ENCODE data around the gene RAD54L2.

DNA sequence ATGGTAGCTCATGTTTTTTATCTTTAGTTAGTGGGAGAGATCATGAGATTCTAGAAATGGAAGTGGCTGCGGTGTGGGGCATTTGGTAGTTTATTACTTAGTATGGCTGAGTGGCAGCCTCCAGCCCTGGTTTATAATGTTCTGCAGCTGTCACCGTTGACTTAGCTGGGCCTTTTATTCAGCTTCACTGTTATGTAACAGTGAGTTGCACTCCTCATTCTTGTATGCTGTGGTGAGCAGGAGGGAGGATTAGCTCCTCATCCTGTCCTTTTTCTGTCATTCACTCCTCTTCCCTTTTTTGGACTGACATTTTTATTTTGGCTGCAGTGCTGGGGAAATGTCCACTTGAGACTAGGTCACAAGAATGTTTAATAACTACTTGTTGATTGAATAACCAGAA is 29.5 kb downstream of the RAD54L2 start:
- TF ChIP-seq, protein P1, sequence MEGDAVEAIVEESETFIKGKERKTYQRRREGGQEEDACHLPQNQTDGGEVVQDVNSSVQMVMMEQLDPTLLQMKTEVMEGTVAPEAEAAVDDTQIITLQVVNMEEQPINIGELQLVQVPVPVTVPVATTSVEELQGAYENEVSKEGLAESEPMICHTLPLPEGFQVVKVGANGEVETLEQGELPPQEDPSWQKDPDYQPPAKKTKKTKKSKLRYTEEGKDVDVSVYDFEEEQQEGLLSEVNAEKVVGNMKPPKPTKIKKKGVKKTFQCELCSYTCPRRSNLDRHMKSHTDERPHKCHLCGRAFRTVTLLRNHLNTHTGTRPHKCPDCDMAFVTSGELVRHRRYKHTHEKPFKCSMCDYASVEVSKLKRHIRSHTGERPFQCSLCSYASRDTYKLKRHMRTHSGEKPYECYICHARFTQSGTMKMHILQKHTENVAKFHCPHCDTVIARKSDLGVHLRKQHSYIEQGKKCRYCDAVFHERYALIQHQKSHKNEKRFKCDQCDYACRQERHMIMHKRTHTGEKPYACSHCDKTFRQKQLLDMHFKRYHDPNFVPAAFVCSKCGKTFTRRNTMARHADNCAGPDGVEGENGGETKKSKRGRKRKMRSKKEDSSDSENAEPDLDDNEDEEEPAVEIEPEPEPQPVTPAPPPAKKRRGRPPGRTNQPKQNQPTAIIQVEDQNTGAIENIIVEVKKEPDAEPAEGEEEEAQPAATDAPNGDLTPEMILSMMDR (IDR thresholded peaks at IDR 0.05) = no peak
- TF ChIP-seq POLR2A (IDR thresholded peaks at IDR 0.05) = no peak
- no peak for TF ChIP-seq POLR2AphosphoS5 (IDR thresholded peaks at IDR 0.05)

Data from prostate gland (tissue), 2 donors.